K562 (cell line): ENCODE results near the gene DBP. TPM values are rescaled to one million over a fixed set of nuclear protein-coding genes. Genes with fewer than 3 reads are reported as not detected.
A peak's percentile ranks its signal among the peaks of the same experiment; 100 is the strongest.

Experiments used
- CC2D1A ChIP-seq: fragments of 450-650 bp; IDR thresholded peaks from 2 replicates; pipeline ENCODE4 v1.6.1; 2017; ENCODE audit warnings: mild to moderate bottlenecking
- CCNT2 ChIP-seq: IDR thresholded peaks from 2 replicates; pipeline ENCODE4 v1.6.1; 2011; ENCODE audit warnings: borderline replicate concordance, low read depth, mild to moderate bottlenecking, moderate library complexity, mixed read lengths, low read length; ENCODE audit not compliant: insufficient read length; ENCODE audit errors: extremely low read depth
- GATAD2B ChIP-seq: fragments of 450-650 bp; IDR thresholded peaks from 2 replicates; pipeline ENCODE4 v1.6.1; 2017; ENCODE audit warnings: mild to moderate bottlenecking, borderline replicate concordance
- HNRNPK ChIP-seq: fragments of 200-400 bp; formaldehyde crosslinking; IDR thresholded peaks from one replicate; pipeline ENCODE4 v1.6.1; 2018; ENCODE audit warnings: mild to moderate bottlenecking, low read depth, low read length; ENCODE audit not compliant: poor library complexity, severe bottlenecking
- MIER1 ChIP-seq: fragments of 450-650 bp; IDR thresholded peaks from 2 replicates; pipeline ENCODE4 v1.6.1; 2016; ENCODE audit warnings: antibody characterized with exemption, mild to moderate bottlenecking, low read depth
- MXI1 ChIP-seq: IDR thresholded peaks from 2 replicates; pipeline ENCODE4 v1.6.1; 2011; ENCODE audit warnings: low read depth, mild to moderate bottlenecking, improper control_type of control experiment, low read length
- NCOA1 ChIP-seq: fragments of 450-650 bp; IDR thresholded peaks from 2 replicates; pipeline ENCODE4 v1.6.1; 2016; ENCODE audit warnings: low read depth
- NCOA2 ChIP-seq, 2 experiments: fragments of 450-650 bp; IDR thresholded peaks; 2 replicates each; pipeline ENCODE4 v1.6.1; 2018; ENCODE audit warnings: mild to moderate bottlenecking in 2 of 2, moderate library complexity in 1 of 2; ENCODE audit not compliant: partially characterized antibody in 2 of 2
- NFIC ChIP-seq: fragments of 450-650 bp; IDR thresholded peaks from 2 replicates; pipeline ENCODE4 v1.6.1; 2017; ENCODE audit warnings: mild to moderate bottlenecking, inconsistent platforms
- NR3C1 ChIP-seq: sonication (generic); formaldehyde crosslinking; IDR thresholded peaks from 2 replicates; pipeline ENCODE4 v1.8.1; 2022; ENCODE audit warnings: missing genetic modification reagents
- RHOXF2B ChIP-seq: fragments of 250-450 bp; sonication (Bioruptor Pico); conservative IDR thresholded peaks from 2 replicates; pipeline ENCODE4 v1.5.1; 2021
- SNRNP70 ChIP-seq: fragments of 200-400 bp; formaldehyde crosslinking; optimal IDR thresholded peaks from 2 replicates; pipeline ENCODE3; 2017; ENCODE audit warnings: low read depth, low read length
- YBX1 ChIP-seq: fragments of 450-650 bp; IDR thresholded peaks from 2 replicates; pipeline ENCODE4 v1.7.1; 2016; ENCODE audit warnings: mild to moderate bottlenecking
- ZNF212 ChIP-seq: fragments of 450-650 bp; formaldehyde crosslinking; IDR thresholded peaks from 2 replicates; pipeline ENCODE4 v1.4.0; 2020; ENCODE audit warnings: mild to moderate bottlenecking
- ZNF384 ChIP-seq: IDR thresholded peaks from 2 replicates; pipeline ENCODE4 v1.6.1; 2012; ENCODE audit warnings: low read depth, low read length, improper control_type of control experiment
- ZNF57 ChIP-seq: fragments of 450-650 bp; formaldehyde crosslinking; IDR thresholded peaks from 2 replicates; pipeline ENCODE4 v1.4.0; 2020; ENCODE audit warnings: mild to moderate bottlenecking, moderate library complexity
- polyA plus RNA-seq, 8 experiments: library from polyadenylated mRNA; depleted of rRNA in 4 of 8; stranded (reverse) in 5 of 8; unstranded in 3 of 8; fragments of >200 nt; fragmentation: Nextera tagmentation in 2 of 8; fragmentation: Illumina TruSeq in 1 of 8; extraction: Ambion mirVana in 2 of 8; extraction: Trizol in 1 of 8; gene quantifications; 2 replicates each; pipeline versions ENCODE4 v1.2.1 to v1.2.3, GENCODE V29; 2011 to 2014; ENCODE audit warnings: inconsistent platforms in 1 of 8, missing spikeins in 1 of 8
- total RNA-seq, 7 experiments: library from RNA; depleted of rRNA in 6 of 7; stranded (reverse); fragments of >200 nt in 6 of 7; fragmentation: Illumina TruSeq in 2 of 7; extraction: Trizol in 2 of 7; gene quantifications; 2 replicates each; pipeline versions ENCODE4 v1.2.1 to v1.2.3, GENCODE V29; 2011 to 2021; ENCODE audit warnings: low replicate concordance in 1 of 7
- TF ChIP-seq, protein P1 (sequence below): sonication (generic); formaldehyde crosslinking; IDR thresholded peaks from 2 replicates; pipeline ENCODE4 v1.5.0; 2020; ENCODE audit warnings: missing genetic modification reagents
- TF ChIP-seq, protein P2 (sequence below): fragments of 250-450 bp; sonication (Bioruptor Pico); IDR thresholded peaks from 2 replicates; pipeline ENCODE4 v1.4.0; 2020; ENCODE audit warnings: borderline replicate concordance
- TF ChIP-seq, protein P3 (sequence below): conservative IDR thresholded peaks from 2 replicates; pipeline ENCODE4 v1.6.1; 2011; ENCODE audit warnings: low read depth, mild to moderate bottlenecking, low read length; ENCODE audit not compliant: control insufficient read depth
- TF ChIP-seq, protein P4 (sequence below): fragments of 250-450 bp; sonication (Bioruptor Pico); IDR thresholded peaks from 2 replicates; pipeline ENCODE4 v1.9.0; 2021; ENCODE audit warnings: mild to moderate bottlenecking
- TF ChIP-seq, protein P5 (sequence below): sonication (generic); formaldehyde crosslinking; IDR thresholded peaks from 2 replicates; pipeline ENCODE4 v1.8.1; 2022; ENCODE audit warnings: missing genetic modification reagents

The DBP gene
- total and polyA plus RNA-seq, 9 of the 15 experiments (the other 6 are each of a cell fraction or from before 2014, with no cell fraction given): 0.25 to 5.5 (median 1.8) TPM

DNA sequence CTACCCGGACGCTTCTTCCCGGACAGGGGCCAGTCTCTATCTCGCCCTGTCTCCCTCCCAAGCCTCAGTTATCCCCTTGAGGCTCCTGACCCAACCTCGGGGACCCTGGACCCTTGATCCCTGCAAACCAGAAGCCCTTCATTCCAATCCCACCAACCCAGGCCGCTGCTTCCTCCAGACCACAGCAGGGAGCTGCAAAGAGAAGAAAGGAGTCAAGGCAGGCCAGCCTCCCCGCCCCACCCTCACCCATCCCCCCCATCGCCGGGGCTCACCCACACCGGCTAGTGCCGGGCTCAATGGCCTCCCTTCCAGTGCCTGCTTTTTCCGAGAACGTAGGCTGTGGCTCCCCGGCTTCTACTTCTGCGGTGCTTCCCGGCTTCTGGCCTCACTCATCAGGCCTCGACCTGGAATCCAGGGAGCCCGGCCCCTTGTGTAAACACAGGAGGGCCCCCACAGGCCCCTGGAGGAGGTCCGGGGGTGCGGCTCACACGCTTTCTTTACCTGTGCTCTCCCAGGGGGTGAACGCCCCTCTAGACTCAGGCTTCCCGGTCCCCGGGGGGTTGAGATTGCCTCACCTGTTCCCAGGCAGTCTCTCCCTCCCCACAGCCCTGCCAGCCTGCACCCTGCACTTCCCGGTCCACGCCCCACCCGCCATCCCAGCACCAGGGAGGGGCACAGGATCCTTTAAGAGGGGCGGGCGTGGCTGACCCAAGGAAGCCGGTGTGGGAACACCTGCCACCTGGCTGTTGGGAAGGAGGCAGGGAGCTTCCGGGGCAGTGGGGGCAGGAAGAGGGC, 22.5 kb downstream of the DBP start, which contains the start of gene FAM83E (continued):
- TF ChIP-seq, protein P1, sequence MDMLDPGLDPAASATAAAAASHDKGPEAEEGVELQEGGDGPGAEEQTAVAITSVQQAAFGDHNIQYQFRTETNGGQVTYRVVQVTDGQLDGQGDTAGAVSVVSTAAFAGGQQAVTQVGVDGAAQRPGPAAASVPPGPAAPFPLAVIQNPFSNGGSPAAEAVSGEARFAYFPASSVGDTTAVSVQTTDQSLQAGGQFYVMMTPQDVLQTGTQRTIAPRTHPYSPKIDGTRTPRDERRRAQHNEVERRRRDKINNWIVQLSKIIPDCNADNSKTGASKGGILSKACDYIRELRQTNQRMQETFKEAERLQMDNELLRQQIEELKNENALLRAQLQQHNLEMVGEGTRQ: no peak
- no peak for TF ChIP-seq NCOA2 (IDR thresholded peaks at IDR 0.05; ENCODE audit: partially characterized antibody in 2 of 2)
- TF ChIP-seq CCNT2: peak; percentile 2
- TF ChIP-seq NFIC: 0 out of 2 replicates have a peak, but pooled peaks have one; percentile 21
- no peak for TF ChIP-seq CC2D1A
- no peak for TF ChIP-seq YBX1
- TF ChIP-seq RHOXF2B: no peak
- no peak for TF ChIP-seq GATAD2B
- TF ChIP-seq, protein P2, sequence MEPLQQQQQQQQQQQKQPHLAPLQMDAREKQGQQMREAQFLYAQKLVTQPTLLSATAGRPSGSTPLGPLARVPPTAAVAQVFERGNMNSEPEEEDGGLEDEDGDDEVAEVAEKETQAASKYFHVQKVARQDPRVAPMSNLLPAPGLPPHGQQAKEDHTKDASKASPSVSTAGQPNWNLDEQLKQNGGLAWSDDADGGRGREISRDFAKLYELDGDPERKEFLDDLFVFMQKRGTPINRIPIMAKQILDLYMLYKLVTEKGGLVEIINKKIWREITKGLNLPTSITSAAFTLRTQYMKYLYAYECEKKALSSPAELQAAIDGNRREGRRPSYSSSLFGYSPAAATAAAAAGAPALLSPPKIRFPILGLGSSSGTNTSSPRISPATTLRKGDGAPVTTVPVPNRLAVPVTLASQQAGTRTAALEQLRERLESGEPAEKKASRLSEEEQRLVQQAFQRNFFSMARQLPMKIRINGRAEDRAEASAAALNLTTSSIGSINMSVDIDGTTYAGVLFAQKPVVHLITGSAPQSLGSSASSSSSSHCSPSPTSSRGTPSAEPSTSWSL (CRISPR knock-in tag): no peak
- no peak for TF ChIP-seq ZNF212 (CRISPR knock-in tag)
- TF ChIP-seq HNRNPK: no peak
- TF ChIP-seq, protein P3, sequence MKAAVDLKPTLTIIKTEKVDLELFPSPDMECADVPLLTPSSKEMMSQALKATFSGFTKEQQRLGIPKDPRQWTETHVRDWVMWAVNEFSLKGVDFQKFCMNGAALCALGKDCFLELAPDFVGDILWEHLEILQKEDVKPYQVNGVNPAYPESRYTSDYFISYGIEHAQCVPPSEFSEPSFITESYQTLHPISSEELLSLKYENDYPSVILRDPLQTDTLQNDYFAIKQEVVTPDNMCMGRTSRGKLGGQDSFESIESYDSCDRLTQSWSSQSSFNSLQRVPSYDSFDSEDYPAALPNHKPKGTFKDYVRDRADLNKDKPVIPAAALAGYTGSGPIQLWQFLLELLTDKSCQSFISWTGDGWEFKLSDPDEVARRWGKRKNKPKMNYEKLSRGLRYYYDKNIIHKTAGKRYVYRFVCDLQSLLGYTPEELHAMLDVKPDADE: no peak; the same call in 1 of the 2 replicates
- 0 out of 2 replicates have a peak, but pooled peaks have one; percentile 33 for TF ChIP-seq NR3C1 (CRISPR knock-in tag)
- TF ChIP-seq MXI1: no peak
- TF ChIP-seq MIER1: no peak
- TF ChIP-seq, protein P4, sequence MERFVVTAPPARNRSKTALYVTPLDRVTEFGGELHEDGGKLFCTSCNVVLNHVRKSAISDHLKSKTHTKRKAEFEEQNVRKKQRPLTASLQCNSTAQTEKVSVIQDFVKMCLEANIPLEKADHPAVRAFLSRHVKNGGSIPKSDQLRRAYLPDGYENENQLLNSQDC (CRISPR knock-in tag): no peak
- no peak for TF ChIP-seq NCOA1
- TF ChIP-seq ZNF384: no peak
- peak; percentile 81 for TF ChIP-seq SNRNP70
- TF ChIP-seq, protein P5, sequence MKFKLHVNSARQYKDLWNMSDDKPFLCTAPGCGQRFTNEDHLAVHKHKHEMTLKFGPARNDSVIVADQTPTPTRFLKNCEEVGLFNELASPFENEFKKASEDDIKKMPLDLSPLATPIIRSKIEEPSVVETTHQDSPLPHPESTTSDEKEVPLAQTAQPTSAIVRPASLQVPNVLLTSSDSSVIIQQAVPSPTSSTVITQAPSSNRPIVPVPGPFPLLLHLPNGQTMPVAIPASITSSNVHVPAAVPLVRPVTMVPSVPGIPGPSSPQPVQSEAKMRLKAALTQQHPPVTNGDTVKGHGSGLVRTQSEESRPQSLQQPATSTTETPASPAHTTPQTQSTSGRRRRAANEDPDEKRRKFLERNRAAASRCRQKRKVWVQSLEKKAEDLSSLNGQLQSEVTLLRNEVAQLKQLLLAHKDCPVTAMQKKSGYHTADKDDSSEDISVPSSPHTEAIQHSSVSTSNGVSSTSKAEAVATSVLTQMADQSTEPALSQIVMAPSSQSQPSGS (CRISPR knock-in tag): 0 out of 2 replicates have a peak, but pooled peaks have one; percentile 31
- 0 out of 2 replicates have a peak, but pooled peaks have one; percentile 61 for TF ChIP-seq ZNF57
